SK-N-SH treated with all-trans-retinoic acid at 6 μM for 48 hours (cell line): ENCODE data around the gene CLBA1.

ENCODE experiments used
- ATAC-seq: fragments of 200-7000 bp; cut with Tn5 transposase; 3 replicates; pipeline ENCODE4 v1.9.1; 2020; ENCODE audit warnings: mild to moderate bottlenecking, moderate library complexity
- ARNTL ChIP-seq: fragments of 450-650 bp; formaldehyde crosslinking; IDR thresholded peaks from 2 replicates; pipeline ENCODE4 v1.5.0; 2020; ENCODE audit warnings: low read depth, mild to moderate bottlenecking, moderate library complexity, borderline replicate concordance
- BACH2 ChIP-seq: fragments of 250-450 bp; sonication (Bioruptor Pico); IDR thresholded peaks from 2 replicates; pipeline ENCODE4 v1.9.0; 2021; ENCODE audit warnings: mild to moderate bottlenecking, borderline replicate concordance
- CREB5 ChIP-seq: fragments of 250-450 bp; sonication (Bioruptor Pico); IDR thresholded peaks from 2 replicates; pipeline ENCODE4 v1.5.1; 2020; ENCODE audit warnings: low read depth, mild to moderate bottlenecking, moderate library complexity
- CSDC2 ChIP-seq: fragments of 250-450 bp; sonication (Bioruptor Pico); IDR thresholded peaks from 2 replicates; pipeline ENCODE4 v1.5.0; 2020; ENCODE audit warnings: mild to moderate bottlenecking, moderate library complexity
- CSRNP3 ChIP-seq: fragments of 250-450 bp; sonication (Bioruptor Pico); IDR thresholded peaks from 2 replicates; pipeline ENCODE4 v1.5.1; 2021; ENCODE audit warnings: mild to moderate bottlenecking, moderate library complexity
- ESRRG ChIP-seq: fragments of 250-450 bp; sonication (Bioruptor Pico); IDR thresholded peaks from 2 replicates; pipeline ENCODE4 v1.6.1; 2021; ENCODE audit warnings: mild to moderate bottlenecking
- GLIS3 ChIP-seq: fragments of 250-450 bp; sonication (Bioruptor Pico); IDR thresholded peaks from 2 replicates; pipeline ENCODE4 v1.5.0; 2020; ENCODE audit warnings: mild to moderate bottlenecking, moderate library complexity
- ISL1 ChIP-seq: fragments of 250-450 bp; sonication (Bioruptor Pico); IDR thresholded peaks from 2 replicates; pipeline ENCODE4 v2.1.2; 2022; ENCODE audit warnings: mild to moderate bottlenecking, moderate library complexity
- OSR1 ChIP-seq: fragments of 250-450 bp; sonication (Bioruptor Pico); IDR thresholded peaks from 2 replicates; pipeline ENCODE4 v1.8.0; 2022; ENCODE audit warnings: moderate library complexity, mild to moderate bottlenecking, inconsistent platforms
- PATZ1 ChIP-seq: fragments of 250-450 bp; sonication (Bioruptor Pico); IDR thresholded peaks from 2 replicates; pipeline ENCODE4 v1.8.0; 2020; ENCODE audit warnings: mild to moderate bottlenecking, moderate library complexity, borderline replicate concordance
- POU6F1 ChIP-seq: fragments of 250-450 bp; sonication (Bioruptor Pico); IDR thresholded peaks from 2 replicates; pipeline ENCODE4 v1.8.0; 2021; ENCODE audit warnings: low read depth, mild to moderate bottlenecking, moderate library complexity, borderline replicate concordance
- PPARA ChIP-seq: fragments of 250-450 bp; sonication (Bioruptor Pico); IDR thresholded peaks from 2 replicates; pipeline ENCODE4 v1.5.0; 2020; ENCODE audit warnings: mild to moderate bottlenecking, borderline replicate concordance
- RARB ChIP-seq: fragments of 250-450 bp; sonication (Bioruptor Pico); IDR thresholded peaks from 2 replicates; pipeline ENCODE4 v1.8.0; 2021; ENCODE audit warnings: mild to moderate bottlenecking, moderate library complexity
- SNAI2 ChIP-seq: fragments of 250-450 bp; sonication (Bioruptor Pico); IDR thresholded peaks from 2 replicates; pipeline ENCODE4 v1.5.0; 2020; ENCODE audit warnings: mild to moderate bottlenecking, moderate library complexity
- TCF4 ChIP-seq: fragments of 250-450 bp; sonication (Bioruptor Pico); IDR thresholded peaks from 2 replicates; pipeline ENCODE4 v1.8.0; 2021; ENCODE audit warnings: mild to moderate bottlenecking, moderate library complexity, borderline replicate concordance
- TOX ChIP-seq: fragments of 250-450 bp; sonication (Bioruptor Pico); IDR thresholded peaks from 2 replicates; pipeline ENCODE4 v1.8.0; 2021; ENCODE audit warnings: mild to moderate bottlenecking, moderate library complexity, borderline replicate concordance
- TSHZ2 ChIP-seq: fragments of 250-450 bp; sonication (Bioruptor Pico); IDR thresholded peaks from 2 replicates; pipeline ENCODE4 v1.5.0; 2020; ENCODE audit warnings: mild to moderate bottlenecking, moderate library complexity
- ZC3H10 ChIP-seq: fragments of 250-450 bp; sonication (Bioruptor Pico); IDR thresholded peaks from 2 replicates; pipeline ENCODE4 v1.5.1; 2021; ENCODE audit warnings: mild to moderate bottlenecking, moderate library complexity
- ZFP3 ChIP-seq: fragments of 250-450 bp; sonication (Bioruptor Pico); IDR thresholded peaks from 2 replicates; pipeline ENCODE4 v1.5.0; 2020; ENCODE audit warnings: mild to moderate bottlenecking, moderate library complexity
- ZFP30 ChIP-seq: fragments of 450-650 bp; formaldehyde crosslinking; IDR thresholded peaks from 2 replicates; pipeline ENCODE4 v1.5.0; 2022; ENCODE audit warnings: mild to moderate bottlenecking, moderate library complexity
- ZNF565 ChIP-seq: fragments of 450-650 bp; formaldehyde crosslinking; conservative IDR thresholded peaks from 2 replicates; pipeline ENCODE4 v1.5.0; 2020; ENCODE audit warnings: low read depth, mild to moderate bottlenecking, moderate library complexity
- ZNF70 ChIP-seq: fragments of 450-650 bp; formaldehyde crosslinking; IDR thresholded peaks from 2 replicates; pipeline ENCODE4 v1.5.0; 2020; ENCODE audit warnings: mild to moderate bottlenecking, moderate library complexity
- ZNF8 ChIP-seq: fragments of 450-650 bp; formaldehyde crosslinking; IDR thresholded peaks from 2 replicates; pipeline ENCODE4 v1.5.0; 2020; ENCODE audit warnings: mild to moderate bottlenecking, moderate library complexity

The CLBA1 gene

GRCh38 chr14:104975481-104976197 is 9.9 kb upstream of the CLBA1 start:
- ATAC-seq, result no peak
- TF ChIP-seq ZFP30 (CRISPR knock-in tag) (no peak), PPARA (CRISPR knock-in tag) (no peak), ARNTL (CRISPR knock-in tag) (no peak), ZC3H10 (CRISPR knock-in tag) (no peak), ISL1 (no peak), CSDC2 (CRISPR knock-in tag) (no peak), ESRRG (CRISPR knock-in tag) (no peak)

- peak; percentile 54 for ATAC-seq
- no peak for TF ChIP-seq BACH2
- TF ChIP-seq TSHZ2 (CRISPR knock-in tag), result no peak
- TF ChIP-seq ZFP3 (CRISPR knock-in tag), result no peak
- TF ChIP-seq CSDC2 (CRISPR knock-in tag), result no peak
- TF ChIP-seq PPARA (CRISPR knock-in tag), result no peak
- no peak for TF ChIP-seq TCF4 (CRISPR knock-in tag)
Observed at GRCh38 chr14:104976198-104977007, 9.2 kb upstream of the CLBA1 start.

GRCh38 chr14:104977008-104977680 is 8.4 kb upstream of the CLBA1 start:
- ATAC-seq, result no peak
- no peak for TF ChIP-seq BACH2
- TF ChIP-seq ZNF565, result no peak
- TF ChIP-seq ZFP3 (CRISPR knock-in tag), result no peak
- TF ChIP-seq ARNTL (CRISPR knock-in tag), result no peak
- TF ChIP-seq SNAI2 (CRISPR knock-in tag), result no peak
- no peak for TF ChIP-seq GLIS3 (CRISPR knock-in tag)
- no peak for TF ChIP-seq RARB
- TF ChIP-seq ZNF70, result no peak
- TF ChIP-seq OSR1, result no peak
- no peak for TF ChIP-seq ZC3H10 (CRISPR knock-in tag)
- TF ChIP-seq ZNF8 (CRISPR knock-in tag), result no peak

- ATAC-seq, result peak; percentile 70
- TF ChIP-seq POU6F1 (CRISPR knock-in tag) (no peak), CSDC2 (CRISPR knock-in tag) (no peak), CSRNP3 (CRISPR knock-in tag) (no peak), ZNF565 (no peak), ZFP30 (CRISPR knock-in tag) (no peak), TCF4 (CRISPR knock-in tag) (no peak), PATZ1 (CRISPR knock-in tag) (no peak), RARB (no peak), ZNF70 (no peak), OSR1 (no peak), TOX (CRISPR knock-in tag) (no peak), CREB5 (no peak), ZC3H10 (CRISPR knock-in tag) (no peak), SNAI2 (CRISPR knock-in tag) (no peak), ARNTL (CRISPR knock-in tag) (no peak), ESRRG (CRISPR knock-in tag) (no peak), ISL1 (no peak)
Observed at GRCh38 chr14:104977681-104978653, 7.6 kb upstream of the CLBA1 start, which contains the start of gene AHNAK2. Gene AHNAK2, minus strand, starts transcription at chr14:104978374. Its CDS starts 137 bp downstream, at chr14:104978237.
